ENCODE results near the gene TGM4.

TGM4 gene

GRCh38 chr3:44958386-44958785, 84.0 kb downstream of the TGM4 start:
- FAIRE-seq = no peak

GRCh38 chr3:44960387-44961026, 86.1 kb downstream of the TGM4 start:
- FAIRE-seq = no peak

- no peak for FAIRE-seq
Measured at GRCh38 chr3:44961888-44962287, 87.5 kb downstream of the TGM4 start.

- FAIRE-seq = no peak
Measured at GRCh38 chr3:44962621-44963393, 88.4 kb downstream of the TGM4 start.

- no peak for FAIRE-seq
Measured at GRCh38 chr3:44963571-44964325, 89.3 kb downstream of the TGM4 start.

Data from G401.6 (cell line).